Trophoblast cell (in vitro differentiated cells and primary cell): ENCODE results near the gene ZNF598.

Source experiments
- DNase-seq, 2 donors: peaks; one replicate each; pipeline ENCODE4 v3.0.0-alpha.2; 2016
- H2AFZ ChIP-seq: 2 replicates; pipeline ENCODE4 v1.6.1; 2013; ENCODE audit warnings: low read length, moderate library complexity, mild to moderate bottlenecking; ENCODE audit not compliant: insufficient read depth, poor library complexity
- H2AK5ac ChIP-seq: 2 replicates; pipeline ENCODE4 v1.6.1; 2013; ENCODE audit warnings: mild to moderate bottlenecking, low read length
- H2BK120ac ChIP-seq: 2 replicates; pipeline ENCODE4 v1.6.1; 2013; ENCODE audit warnings: low read length, mild to moderate bottlenecking, moderate library complexity; ENCODE audit not compliant: insufficient read depth, poor library complexity
- H2BK12ac ChIP-seq: 2 replicates; pipeline ENCODE4 v1.6.1; 2013; ENCODE audit warnings: mild to moderate bottlenecking, low read length, moderate library complexity
- H2BK5ac ChIP-seq: 2 replicates; pipeline ENCODE4 v1.6.1; 2013; ENCODE audit warnings: low read length, low read depth, moderate library complexity, mild to moderate bottlenecking; ENCODE audit not compliant: poor library complexity
- H3K14ac ChIP-seq: 2 replicates; pipeline ENCODE4 v1.6.1; 2013; ENCODE audit warnings: mild to moderate bottlenecking, low read length
- H3K18ac ChIP-seq: 2 replicates; pipeline ENCODE4 v1.6.1; 2013; ENCODE audit warnings: mild to moderate bottlenecking, low read length
- H3K23ac ChIP-seq: 2 replicates; pipeline ENCODE4 v1.6.1; 2013; ENCODE audit warnings: low read length
- H3K27ac ChIP-seq: 2 replicates; pipeline ENCODE4 v1.5.1; 2013; ENCODE audit warnings: low read depth, mild to moderate bottlenecking, inconsistent platforms, low read length, moderate library complexity
- H3K27me3 ChIP-seq: 2 replicates; pipeline ENCODE4 v1.6.1; 2013; ENCODE audit warnings: inconsistent platforms, mild to moderate bottlenecking, low read length, moderate library complexity; ENCODE audit not compliant: insufficient read depth
- H3K36me3 ChIP-seq, 2 experiments: 1 replicate in 1 of 2; 2 replicates in 1 of 2; pipeline ENCODE4 v1.6.1; 2013; ENCODE audit warnings: low read length in 2 of 2, mild to moderate bottlenecking in 2 of 2, moderate library complexity in 1 of 2; ENCODE audit not compliant: insufficient read depth in 2 of 2, control insufficient read depth in 1 of 2
- H3K4ac ChIP-seq: 2 replicates; pipeline ENCODE4 v1.6.1; 2013; ENCODE audit warnings: low read depth, mild to moderate bottlenecking, low read length, moderate library complexity
- H3K4me1 ChIP-seq, 2 experiments: 1 replicate in 1 of 2; 2 replicates in 1 of 2; pipeline ENCODE4 v1.6.1; 2013; ENCODE audit warnings: low read length in 2 of 2, mild to moderate bottlenecking in 2 of 2, moderate library complexity in 1 of 2; ENCODE audit not compliant: insufficient read depth in 2 of 2, control insufficient read depth in 1 of 2
- H3K4me2 ChIP-seq: 2 replicates; pipeline ENCODE4 v1.6.1; 2013; ENCODE audit warnings: inconsistent platforms, mild to moderate bottlenecking, low read length, moderate library complexity
- H3K4me3 ChIP-seq: 2 replicates; pipeline ENCODE4 v1.5.1; 2013; ENCODE audit warnings: mild to moderate bottlenecking, low read depth, low read length, inconsistent platforms
- H3K79me1 ChIP-seq: one replicate; pipeline ENCODE4 v1.6.1; 2013; ENCODE audit warnings: low read length
- H3K79me2 ChIP-seq: 2 replicates; pipeline ENCODE4 v1.6.1; 2013; ENCODE audit warnings: low read length, mild to moderate bottlenecking; ENCODE audit not compliant: control insufficient read depth, insufficient read depth, poor library complexity
- H3K9ac ChIP-seq: 2 replicates; pipeline ENCODE4 v1.6.1; 2013; ENCODE audit warnings: mild to moderate bottlenecking, low read length
- H3K9me3 ChIP-seq: 2 replicates; pipeline ENCODE4 v1.6.1; 2013; ENCODE audit warnings: low read depth, mild to moderate bottlenecking, control low read depth, inconsistent platforms, low read length; ENCODE audit not compliant: insufficient read depth
- H4K12ac ChIP-seq: 2 replicates; pipeline ENCODE4 v1.6.1; 2013; ENCODE audit warnings: low read depth, mild to moderate bottlenecking, low read length, moderate library complexity
- H4K8ac ChIP-seq: 2 replicates; pipeline ENCODE4 v1.6.1; 2013; ENCODE audit warnings: low read depth, mild to moderate bottlenecking, low read length, moderate library complexity
- H4K91ac ChIP-seq: one replicate; pipeline ENCODE4 v1.6.1; 2013; ENCODE audit warnings: low read depth, mild to moderate bottlenecking, low read length, moderate library complexity
- WGBS: extraction: QIAGEN DNeasy Blood & Tissue Kit; methylation state at CpG from one replicate; pipeline ENCODE4 v1.1.7; 2013; ENCODE audit warnings: missing lambda C conversion rate; ENCODE audit not compliant: insufficient read length, insufficient coverage; ENCODE audit errors: extremely low coverage; 5-methylcytosine and 5-hydroxymethylcytosine counted together

The ZNF598 gene

GRCh38 chr16:2029350-2029749 lies 19.7 kb upstream of the ZNF598 start:
- Histone ChIP-seq H3K4me3 (no peak overlapping the region), H2BK12ac (no peak overlapping the region), H3K79me2 (no peaks in the 10 kb centered on the region), H3K27me3 (no peaks in the 10 kb centered on the region), H3K27ac (no peak overlapping the region), H4K91ac (no peak overlapping the region), H3K23ac (no peak overlapping the region), H4K8ac (no peak overlapping the region), H3K18ac (no peak overlapping the region), H3K79me1 (peaks cover 16% of the 10 kb centered on the region), H3K4me1 (peaks cover 23 to 27% of the 10 kb centered on the region in 2 experiments), H2AFZ (no peak overlapping the region), H3K36me3 (peaks cover 5 to 8% of the 10 kb centered on the region in 2 experiments), H3K9me3 (peaks cover 3% of the 10 kb centered on the region), H2AK5ac (no peak overlapping the region), H3K4ac (no peak overlapping the region), H2BK120ac (no peak overlapping the region), H3K9ac (no peak overlapping the region), H2BK5ac (no peak overlapping the region), H3K14ac (no peak overlapping the region), H3K4me2 (no peak overlapping the region), H4K12ac (no peak overlapping the region)
- no CpG with 5 or more reads among the region's 22 CpGs for WGBS
- DNase-seq: no peak

GRCh38 chr16:2028620-2029220 lies 19.1 kb upstream of the ZNF598 start:
- H3K14ac ChIP-seq: no peak overlapping the region
- peaks cover 3% of the 10 kb centered on the region for H3K9me3 ChIP-seq
- H3K4me3 ChIP-seq: no peak overlapping the region
- H2BK5ac ChIP-seq: no peak overlapping the region
- no peaks in the 10 kb centered on the region for H3K79me2 ChIP-seq
- no peak overlapping the region for H3K18ac ChIP-seq
- H2BK120ac ChIP-seq: no peak overlapping the region
- no peak overlapping the region for H2BK12ac ChIP-seq
- H3K27me3 ChIP-seq: no peaks in the 10 kb centered on the region
- H2AK5ac ChIP-seq: no peak overlapping the region
- H3K4me1 ChIP-seq: peaks cover 25 to 26% of the 10 kb centered on the region in 2 experiments
- H3K27ac ChIP-seq: no peak overlapping the region
- no peak overlapping the region for H2AFZ ChIP-seq
- no peak overlapping the region for H3K4ac ChIP-seq
- no peak for DNase-seq
- H3K36me3 ChIP-seq: peaks cover 5 to 8% of the 10 kb centered on the region in 2 experiments
- no peak overlapping the region for H4K8ac ChIP-seq
- WGBS: no CpG with 5 or more reads among the region's 18 CpGs
- no peak overlapping the region for H4K12ac ChIP-seq
- no peak overlapping the region for H3K9ac ChIP-seq
- no peak overlapping the region for H3K23ac ChIP-seq
- H3K4me2 ChIP-seq: no peak overlapping the region
- no peak overlapping the region for H4K91ac ChIP-seq
- H3K79me1 ChIP-seq: peaks cover 16% of the 10 kb centered on the region

DNA sequence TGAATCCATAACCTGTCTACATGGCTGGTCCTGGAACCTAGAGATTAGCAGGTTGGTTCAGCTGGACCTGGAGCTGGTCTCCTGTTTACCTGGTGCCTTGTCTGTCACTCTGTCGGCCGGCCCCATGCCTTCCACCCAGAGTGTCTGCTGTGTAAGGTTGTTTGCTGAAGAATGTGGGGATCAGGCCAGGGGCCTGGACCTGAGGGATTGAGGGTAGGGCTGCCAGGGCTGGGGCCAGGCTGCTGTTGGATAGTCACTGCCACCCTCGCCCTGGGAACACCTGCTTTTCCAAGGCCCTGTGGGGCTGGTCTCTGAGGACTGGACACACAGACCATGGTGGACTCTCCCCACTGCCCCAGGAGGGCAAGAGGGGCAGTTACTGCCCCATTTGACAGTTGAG lies 18.5 kb upstream of the ZNF598 start:
- no peak overlapping the region for H2BK120ac ChIP-seq
- no peak overlapping the region for H4K8ac ChIP-seq
- peaks cover 23 to 26% of the 10 kb centered on the region in 2 experiments for H3K4me1 ChIP-seq
- H3K4me3 ChIP-seq: no peak overlapping the region
- no peak overlapping the region for H4K12ac ChIP-seq
- H3K14ac ChIP-seq: peak overlapping the region; percentile 34
- peaks cover 16% of the 10 kb centered on the region for H3K79me1 ChIP-seq
- no peak overlapping the region for H3K23ac ChIP-seq
- H3K4me2 ChIP-seq: peak overlapping the region; percentile 9
- H3K27me3 ChIP-seq: no peaks in the 10 kb centered on the region
- peak overlapping the region; percentile 16 for H2BK12ac ChIP-seq
- no peak overlapping the region for H3K4ac ChIP-seq
- H2AK5ac ChIP-seq: peak overlapping the region; percentile 16
- H3K27ac ChIP-seq: no peak overlapping the region
- peaks cover 3% of the 10 kb centered on the region for H3K9me3 ChIP-seq
- H2AFZ ChIP-seq: no peak overlapping the region
- peak overlapping the region; percentile 10 for H3K18ac ChIP-seq
- WGBS: no CpG with 5 or more reads among the region's 3 CpGs
- H3K36me3 ChIP-seq: peaks cover 5 to 8% of the 10 kb centered on the region in 2 experiments
- H2BK5ac ChIP-seq: no peak overlapping the region
- H4K91ac ChIP-seq: no peak overlapping the region
- no peaks in the 10 kb centered on the region for H3K79me2 ChIP-seq
- no peak overlapping the region for H3K9ac ChIP-seq
- no peak for DNase-seq

GRCh38 chr16:2027024-2028010 lies 17.7 kb upstream of the ZNF598 start:
- Histone ChIP-seq H3K9me3 (peaks cover 3% of the 10 kb centered on the region), H3K79me2 (peaks cover 3% of the 10 kb centered on the region), H3K18ac (peak overlapping the region; percentile 36), H3K27ac (no peak overlapping the region), H3K36me3 (peaks cover 5 to 8% of the 10 kb centered on the region in 2 experiments), H3K9ac (no peak overlapping the region), H2AFZ (no peak overlapping the region), H3K4me1 (peaks cover 17 to 24% of the 10 kb centered on the region in 2 experiments), H2BK12ac (peak overlapping the region; percentile 16), H2BK120ac (no peak overlapping the region), H3K79me1 (peaks cover 18% of the 10 kb centered on the region), H4K8ac (no peak overlapping the region), H3K4ac (no peak overlapping the region), H4K91ac (peak overlapping the region; percentile 34), H3K4me2 (peak overlapping the region; percentile 77), H3K4me3 (peak overlapping the region; percentile 57), H3K14ac (peak overlapping the region; percentile 34), H4K12ac (no peak overlapping the region), H3K27me3 (no peaks in the 10 kb centered on the region), H2BK5ac (no peak overlapping the region), H3K23ac (peak overlapping the region; percentile 3), H2AK5ac (no peak overlapping the region)
- WGBS: no CpG with 5 or more reads among the region's 76 CpGs
- no peak for DNase-seq
